H1 (cell line): Measurements from ENCODE around the gene LPCAT3.

Experiments used
- ASH2L ChIP-seq: fragments of 200-600, 300-600 bp; sonication (generic); IDR thresholded peaks from one replicate; pipeline ENCODE4 v1.7.1; 2017; ENCODE audit warnings: low read length
- CHD1 ChIP-seq: IDR thresholded peaks from 2 replicates; pipeline ENCODE4 v1.6.1; 2012; ENCODE audit warnings: low read depth, low read length, improper control_type of control experiment
- CTCF ChIP-seq, 3 experiments: IDR thresholded peaks; 1 replicate in 2 of 3; 2 replicates in 1 of 3; pipeline versions ENCODE4 v1.5.1 to v1.6.1; 2011; ENCODE audit warnings: low read length in 3 of 3, mild to moderate bottlenecking in 3 of 3, inconsistent platforms in 2 of 3, low read depth in 1 of 3, moderate library complexity in 1 of 3; ENCODE audit not compliant: insufficient read depth in 1 of 3; ENCODE audit errors: control extremely low read depth in 1 of 3
- GABPA ChIP-seq: IDR thresholded peaks from 2 replicates; pipeline ENCODE4 v1.6.1; 2011; ENCODE audit warnings: mild to moderate bottlenecking, low read length, moderate library complexity, borderline replicate concordance; ENCODE audit not compliant: insufficient read depth
- JUN ChIP-seq: IDR thresholded peaks from 2 replicates; pipeline ENCODE4 v1.6.1; 2011; ENCODE audit warnings: low read depth, mild to moderate bottlenecking, improper control_type of control experiment, low read length
- POLR2A ChIP-seq, 2 experiments: IDR thresholded peaks; 1 replicate in 1 of 2; 2 replicates in 1 of 2; pipeline ENCODE4 v1.6.1; 2011; ENCODE audit warnings: low read depth in 2 of 2, low read length in 2 of 2, mild to moderate bottlenecking in 2 of 2; ENCODE audit errors: control extremely low read depth in 1 of 2
- SAP30 ChIP-seq: fragments of 300-600 bp; sonication (generic); IDR thresholded peaks from 2 replicates; pipeline ENCODE4 v1.7.1; 2012; ENCODE audit warnings: low read length, moderate library complexity, mild to moderate bottlenecking, inconsistent platforms; ENCODE audit not compliant: insufficient read depth, insufficient replicate concordance
- TAF1 ChIP-seq: IDR thresholded peaks from 2 replicates; pipeline ENCODE4 v1.6.1; 2011; ENCODE audit warnings: mild to moderate bottlenecking, low read depth, low read length
- ZNF274 ChIP-seq: IDR thresholded peaks from 2 replicates; pipeline ENCODE4 v1.7.0; 2012; ENCODE audit warnings: low read length, borderline replicate concordance; ENCODE audit errors: extremely low read depth

GRCh38 chr12:7015555-7016370 is 2.5 kb downstream of the LPCAT3 start:
- TF ChIP-seq CTCF (IDR thresholded peaks at IDR 0.05; ENCODE audit: control extremely low read depth in 1 of 3, insufficient read depth in 1 of 3, low read depth in 1 of 3, low read length in 3 of 3) (no peak), ZNF274 (no peak), GABPA (no peak), SAP30 (no peak), CHD1 (no peak), ASH2L (no peak), JUN (no peak), POLR2A (IDR thresholded peaks at IDR 0.05; ENCODE audit: control extremely low read depth in 1 of 2, low read depth in 2 of 2, low read length in 2 of 2) (no peak), TAF1 (no peak)
